DMS53 treated with DMSO at 0.1 percent for 48 hours (cell line): Measurements from ENCODE around the gene MAGEA4.

ENCODE experiments used
- DNase-seq: peaks from one replicate; lab custom pipeline; 2025; ENCODE audit not compliant: unreplicated experiment; lab: John Stamatoyannopoulos, UW

The MAGEA4 gene

GRCh38 chrX:151923648-151924047, 11.0 kb downstream of the MAGEA4 start:
- no peak for DNase-seq

- DNase-seq: no peak
Observed at GRCh38 chrX:151929126-151929525, 16.4 kb downstream of the MAGEA4 start.

- DNase-seq: no peak
Observed at GRCh38 chrX:151935358-151935757, 22.7 kb downstream of the MAGEA4 start.

GRCh38 chrX:151938172-151938571, 25.5 kb downstream of the MAGEA4 start:
- DNase-seq: no peak

GRCh38 chrX:151954730-151955129, 42.0 kb downstream of the MAGEA4 start:
- DNase-seq: no peak

- no peak for DNase-seq
Observed at GRCh38 chrX:151958101-151958500, 45.4 kb downstream of the MAGEA4 start.

GRCh38 chrX:151962034-151962433, 49.3 kb downstream of the MAGEA4 start:
- no peak for DNase-seq

GRCh38 chrX:151966236-151966635, 53.5 kb downstream of the MAGEA4 start:
- DNase-seq: no peak

GRCh38 chrX:151970027-151970426, 57.3 kb downstream of the MAGEA4 start:
- DNase-seq: no peak

GRCh38 chrX:151970661-151971060, 58.0 kb downstream of the MAGEA4 start:
- no peak for DNase-seq

- DNase-seq: no peak
Observed at GRCh38 chrX:151973060-151973661, 60.5 kb downstream of the MAGEA4 start.

- no peak for DNase-seq
Observed at GRCh38 chrX:151973851-151974335, 61.2 kb downstream of the MAGEA4 start.
